Measurements from ENCODE around the gene GID8. TPM values are rescaled to one million over a fixed set of nuclear protein-coding genes. Genes with fewer than 3 reads are reported as not detected.

The GID8 gene
- polyA plus RNA-seq, 1 donor from 2014 or later = 54.8 TPM

DNA sequence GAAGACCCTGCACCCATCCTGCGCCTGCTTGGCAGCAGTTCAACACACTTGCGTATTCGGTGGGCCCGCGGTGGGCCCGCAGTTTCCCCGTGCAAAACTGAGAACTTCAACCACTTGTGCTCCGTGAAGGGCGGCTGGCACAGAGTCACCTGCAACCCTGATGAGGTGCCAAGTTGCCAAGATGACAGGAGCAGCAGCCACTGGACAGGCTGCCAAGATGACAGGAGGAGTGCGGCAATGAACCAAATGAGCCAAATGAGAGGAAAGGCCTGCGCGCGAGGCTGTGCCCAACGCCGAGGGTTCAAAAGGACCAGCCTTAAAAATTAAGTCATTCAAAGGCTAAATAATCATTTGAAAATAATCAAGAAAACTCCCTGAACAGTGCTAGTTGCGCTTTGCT, 31.7 kb upstream of the GID8 start:
- H3K27me3 ChIP-seq (ENCODE audit: insufficient read depth, low read depth, low read length) = no peaks in the 10 kb centered on the region
- TF ChIP-seq TAF1 (IDR thresholded peaks at IDR 0.05; ENCODE audit: low read depth) (no peak), EZH2 (IDR thresholded peaks at IDR 0.05; ENCODE audit: borderline replicate concordance, insufficient read depth, low read length, poor library complexity, severe bottlenecking) (no peak), EP300 (conservative IDR thresholded peaks at IDR 0.05; ENCODE audit: poor library complexity, severe bottlenecking) (no peak), SMC3 (conservative IDR thresholded peaks at IDR 0.05; ENCODE audit: poor library complexity) (no peak), MXI1 (conservative IDR thresholded peaks at IDR 0.05; ENCODE audit: poor library complexity, severe bottlenecking) (no peak), POLR2AphosphoS5 (IDR thresholded peaks at IDR 0.05) (no peak), RAD21 (conservative IDR thresholded peaks at IDR 0.05) (no peak)
- TF ChIP-seq, protein P1, sequence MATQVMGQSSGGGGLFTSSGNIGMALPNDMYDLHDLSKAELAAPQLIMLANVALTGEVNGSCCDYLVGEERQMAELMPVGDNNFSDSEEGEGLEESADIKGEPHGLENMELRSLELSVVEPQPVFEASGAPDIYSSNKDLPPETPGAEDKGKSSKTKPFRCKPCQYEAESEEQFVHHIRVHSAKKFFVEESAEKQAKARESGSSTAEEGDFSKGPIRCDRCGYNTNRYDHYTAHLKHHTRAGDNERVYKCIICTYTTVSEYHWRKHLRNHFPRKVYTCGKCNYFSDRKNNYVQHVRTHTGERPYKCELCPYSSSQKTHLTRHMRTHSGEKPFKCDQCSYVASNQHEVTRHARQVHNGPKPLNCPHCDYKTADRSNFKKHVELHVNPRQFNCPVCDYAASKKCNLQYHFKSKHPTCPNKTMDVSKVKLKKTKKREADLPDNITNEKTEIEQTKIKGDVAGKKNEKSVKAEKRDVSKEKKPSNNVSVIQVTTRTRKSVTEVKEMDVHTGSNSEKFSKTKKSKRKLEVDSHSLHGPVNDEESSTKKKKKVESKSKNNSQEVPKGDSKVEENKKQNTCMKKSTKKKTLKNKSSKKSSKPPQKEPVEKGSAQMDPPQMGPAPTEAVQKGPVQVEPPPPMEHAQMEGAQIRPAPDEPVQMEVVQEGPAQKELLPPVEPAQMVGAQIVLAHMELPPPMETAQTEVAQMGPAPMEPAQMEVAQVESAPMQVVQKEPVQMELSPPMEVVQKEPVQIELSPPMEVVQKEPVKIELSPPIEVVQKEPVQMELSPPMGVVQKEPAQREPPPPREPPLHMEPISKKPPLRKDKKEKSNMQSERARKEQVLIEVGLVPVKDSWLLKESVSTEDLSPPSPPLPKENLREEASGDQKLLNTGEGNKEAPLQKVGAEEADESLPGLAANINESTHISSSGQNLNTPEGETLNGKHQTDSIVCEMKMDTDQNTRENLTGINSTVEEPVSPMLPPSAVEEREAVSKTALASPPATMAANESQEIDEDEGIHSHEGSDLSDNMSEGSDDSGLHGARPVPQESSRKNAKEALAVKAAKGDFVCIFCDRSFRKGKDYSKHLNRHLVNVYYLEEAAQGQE (IDR thresholded peaks at IDR 0.05; ENCODE audit: borderline replicate concordance) = no peak
- TF ChIP-seq, protein P2, sequence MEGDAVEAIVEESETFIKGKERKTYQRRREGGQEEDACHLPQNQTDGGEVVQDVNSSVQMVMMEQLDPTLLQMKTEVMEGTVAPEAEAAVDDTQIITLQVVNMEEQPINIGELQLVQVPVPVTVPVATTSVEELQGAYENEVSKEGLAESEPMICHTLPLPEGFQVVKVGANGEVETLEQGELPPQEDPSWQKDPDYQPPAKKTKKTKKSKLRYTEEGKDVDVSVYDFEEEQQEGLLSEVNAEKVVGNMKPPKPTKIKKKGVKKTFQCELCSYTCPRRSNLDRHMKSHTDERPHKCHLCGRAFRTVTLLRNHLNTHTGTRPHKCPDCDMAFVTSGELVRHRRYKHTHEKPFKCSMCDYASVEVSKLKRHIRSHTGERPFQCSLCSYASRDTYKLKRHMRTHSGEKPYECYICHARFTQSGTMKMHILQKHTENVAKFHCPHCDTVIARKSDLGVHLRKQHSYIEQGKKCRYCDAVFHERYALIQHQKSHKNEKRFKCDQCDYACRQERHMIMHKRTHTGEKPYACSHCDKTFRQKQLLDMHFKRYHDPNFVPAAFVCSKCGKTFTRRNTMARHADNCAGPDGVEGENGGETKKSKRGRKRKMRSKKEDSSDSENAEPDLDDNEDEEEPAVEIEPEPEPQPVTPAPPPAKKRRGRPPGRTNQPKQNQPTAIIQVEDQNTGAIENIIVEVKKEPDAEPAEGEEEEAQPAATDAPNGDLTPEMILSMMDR (IDR thresholded peaks at IDR 0.05; ENCODE audit: poor library complexity, severe bottlenecking) = no peak
- no peaks in the 10 kb centered on the region for H3K9me2 ChIP-seq (ENCODE audit: insufficient read depth, low read length)
- no peaks in the 10 kb centered on the region for H3K9me3 ChIP-seq (ENCODE audit: low read length)
- no peak overlapping the region for H3K9ac ChIP-seq (ENCODE audit: low read length)
- peaks cover 11% of the 10 kb centered on the region for H3K79me2 ChIP-seq (replicated peaks; ENCODE audit: insufficient read depth, low read length)
- H3K4me2 ChIP-seq (ENCODE audit: low read length) = no peak overlapping the region
- peaks cover 6% of the 10 kb centered on the region for H4K20me1 ChIP-seq (ENCODE audit: insufficient read depth)
- H3K27ac ChIP-seq (ENCODE audit: low read length) = no peak overlapping the region
- H2AFZ ChIP-seq (ENCODE audit: low read depth, low read length) = no peak overlapping the region
- no peaks in the 10 kb centered on the region for H3F3A ChIP-seq (ENCODE audit: insufficient read depth, low read length, poor library complexity, severe bottlenecking)
- H3K36me3 ChIP-seq (ENCODE audit: insufficient read depth, low read length) = peaks cover 8% of the 10 kb centered on the region
- H3K4me3 ChIP-seq (ENCODE audit: low read length) = no peak overlapping the region

- Histone ChIP-seq H3F3A (ENCODE audit: insufficient read depth, low read length, poor library complexity, severe bottlenecking) (no peaks in the 10 kb centered on the region), H3K79me2 (replicated peaks; ENCODE audit: insufficient read depth, low read length) (peaks cover 15% of the 10 kb centered on the region), H3K9ac (ENCODE audit: low read length) (no peak overlapping the region), H3K27ac (ENCODE audit: low read length) (no peak overlapping the region), H2AFZ (ENCODE audit: low read depth, low read length) (no peak overlapping the region), H3K4me2 (ENCODE audit: low read length) (no peak overlapping the region), H3K9me3 (ENCODE audit: low read length) (no peaks in the 10 kb centered on the region), H3K27me3 (ENCODE audit: insufficient read depth, low read depth, low read length) (no peaks in the 10 kb centered on the region), H3K36me3 (ENCODE audit: insufficient read depth, low read length) (peaks cover 8% of the 10 kb centered on the region), H4K20me1 (ENCODE audit: insufficient read depth) (peaks cover 10% of the 10 kb centered on the region), H3K4me3 (ENCODE audit: low read length) (no peak overlapping the region), H3K9me2 (ENCODE audit: insufficient read depth, low read length) (no peaks in the 10 kb centered on the region)
- no peak for TF ChIP-seq POLR2AphosphoS5 (IDR thresholded peaks at IDR 0.05)
- TF ChIP-seq, protein P1 (IDR thresholded peaks at IDR 0.05; ENCODE audit: borderline replicate concordance) = no peak
- TF ChIP-seq MXI1 (conservative IDR thresholded peaks at IDR 0.05; ENCODE audit: poor library complexity, severe bottlenecking) = no peak
- TF ChIP-seq, protein P2 (IDR thresholded peaks at IDR 0.05; ENCODE audit: poor library complexity, severe bottlenecking) = no peak
- TF ChIP-seq TAF1 (IDR thresholded peaks at IDR 0.05; ENCODE audit: low read depth) = no peak
These were observed 31.1 kb upstream of the GID8 start for GRCh38 chr20:62906647-62907375.
